Measurements from ENCODE around the gene SEMA4G. TPM values are rescaled to one million over a fixed set of nuclear protein-coding genes. Genes with fewer than 3 reads are reported as not detected.
A peak's percentile ranks its signal among the peaks of the same experiment; 100 is the strongest.

SEMA4G gene
- polyA plus RNA-seq, 3 donors, result 49.8 to 67.6 (median 61.7) TPM

GRCh38 chr10:101005361-101005760 lies 36.1 kb downstream of the SEMA4G start:
- no peak for DNase-seq

- DNase-seq, result no peak
Measured at GRCh38 chr10:101005869-101006567, 36.7 kb downstream of the SEMA4G start.

GRCh38 chr10:101006593-101007098 lies 37.3 kb downstream of the SEMA4G start:
- DNase-seq, result no peak

- DNase-seq, result no peak
Measured at GRCh38 chr10:101007099-101007711, 37.9 kb downstream of the SEMA4G start.

- DNase-seq, result no peak
Measured at GRCh38 chr10:101007915-101008822, 38.9 kb downstream of the SEMA4G start.

GRCh38 chr10:101008823-101009423 lies 39.6 kb downstream of the SEMA4G start:
- DNase-seq, result no peak

- no peak for DNase-seq
Measured at GRCh38 chr10:101010329-101010728, 41.0 kb downstream of the SEMA4G start.

GRCh38 chr10:101011517-101012423 lies 42.5 kb downstream of the SEMA4G start:
- no peak for DNase-seq

GRCh38 chr10:101012525-101013364 lies 43.4 kb downstream of the SEMA4G start:
- peak; percentile 91 for DNase-seq

- DNase-seq, result no peak
Measured at GRCh38 chr10:101013365-101013825, 44.1 kb downstream of the SEMA4G start.

- no peak for DNase-seq
Measured at GRCh38 chr10:101014230-101014884, 45.1 kb downstream of the SEMA4G start.

GRCh38 chr10:101014966-101015581 lies 45.8 kb downstream of the SEMA4G start:
- DNase-seq, result no peak

GRCh38 chr10:101015582-101015973 lies 46.3 kb downstream of the SEMA4G start:
- no peak for DNase-seq

- no peak for DNase-seq
Measured at GRCh38 chr10:101016814-101017213, 47.5 kb downstream of the SEMA4G start.

- no peak for DNase-seq
Measured at GRCh38 chr10:101018118-101018599, 48.9 kb downstream of the SEMA4G start.

GRCh38 chr10:101018600-101019439 lies 49.5 kb downstream of the SEMA4G start:
- DNase-seq, result no peak

Data from renal pelvis (tissue), 4 donors.